ENCODE data around the gene VPS39.

DNA sequence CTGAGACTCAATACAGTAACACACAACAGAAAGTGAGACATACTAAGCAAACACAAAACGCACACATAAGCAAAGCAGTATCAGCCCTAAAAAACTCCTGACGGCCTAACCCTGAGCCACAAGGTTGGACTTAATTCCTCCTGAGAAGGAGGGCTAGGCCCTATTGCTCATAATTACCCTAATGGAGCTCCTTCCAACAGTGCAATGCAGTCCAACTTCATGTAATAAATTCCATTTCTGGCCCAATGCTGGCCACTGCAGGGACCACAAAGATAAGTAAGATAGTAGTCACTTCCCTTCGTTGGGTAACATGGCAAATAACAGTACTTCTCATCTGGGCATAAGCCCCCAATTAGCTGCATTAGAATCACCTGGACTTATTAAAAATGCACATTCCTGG lies 4.2 kb downstream of the VPS39 start:
- TF ChIP-seq, protein P1, sequence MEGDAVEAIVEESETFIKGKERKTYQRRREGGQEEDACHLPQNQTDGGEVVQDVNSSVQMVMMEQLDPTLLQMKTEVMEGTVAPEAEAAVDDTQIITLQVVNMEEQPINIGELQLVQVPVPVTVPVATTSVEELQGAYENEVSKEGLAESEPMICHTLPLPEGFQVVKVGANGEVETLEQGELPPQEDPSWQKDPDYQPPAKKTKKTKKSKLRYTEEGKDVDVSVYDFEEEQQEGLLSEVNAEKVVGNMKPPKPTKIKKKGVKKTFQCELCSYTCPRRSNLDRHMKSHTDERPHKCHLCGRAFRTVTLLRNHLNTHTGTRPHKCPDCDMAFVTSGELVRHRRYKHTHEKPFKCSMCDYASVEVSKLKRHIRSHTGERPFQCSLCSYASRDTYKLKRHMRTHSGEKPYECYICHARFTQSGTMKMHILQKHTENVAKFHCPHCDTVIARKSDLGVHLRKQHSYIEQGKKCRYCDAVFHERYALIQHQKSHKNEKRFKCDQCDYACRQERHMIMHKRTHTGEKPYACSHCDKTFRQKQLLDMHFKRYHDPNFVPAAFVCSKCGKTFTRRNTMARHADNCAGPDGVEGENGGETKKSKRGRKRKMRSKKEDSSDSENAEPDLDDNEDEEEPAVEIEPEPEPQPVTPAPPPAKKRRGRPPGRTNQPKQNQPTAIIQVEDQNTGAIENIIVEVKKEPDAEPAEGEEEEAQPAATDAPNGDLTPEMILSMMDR (IDR thresholded peaks at IDR 0.05), result no peak
- TF ChIP-seq EP300 (IDR thresholded peaks at IDR 0.05), result no peak
